IMR-90 (cell line): ENCODE data around the gene CCKAR. TPM values are rescaled to one million over a fixed set of nuclear protein-coding genes. Genes with fewer than 3 reads are reported as not detected.

Source experiments
- ATAC-seq: fragments of 200-7000 bp; cut with Tn5 transposase; 2 replicates; pipeline ENCODE4 v1.9.1; 2020; ENCODE audit warnings: low read depth, mild to moderate bottlenecking, moderate library complexity
- BruUV-seq: library from RNA; stranded (reverse); fragments of 400-500 nt; replicated peaks from 2 replicates; lab custom pipeline; 2021; lab: Mats Ljungman, UMichigan
- CTCF ChIA-PET: fragments of 300-600 bp; formaldehyde crosslinking; extraction: SDS; loops from one replicate; lab custom pipeline; 2021; ENCODE audit warnings: antibody characterized with exemption; lab: Yijun Ruan, JAX
- POLR2A ChIA-PET: fragments of 300-600 bp; sonication (Branson Sonifier 250); formaldehyde crosslinking; loops from one replicate; lab custom pipeline; 2022; ENCODE audit warnings: antibody characterized with exemption; ENCODE audit not compliant: unreplicated experiment; lab: Charles Lee
- DNase-seq: peaks from one replicate; pipeline ENCODE4 v3.0.0; 2013
- H2AFZ ChIP-seq: replicated peaks from 2 replicates; pipeline ENCODE3; 2013; ENCODE audit warnings: low read length, mild to moderate bottlenecking; ENCODE audit not compliant: poor library complexity
- H2AK5ac ChIP-seq: 2 replicates; pipeline ENCODE4 v1.6.1; 2013; ENCODE audit warnings: low read depth, low read length, inconsistent platforms
- H2AK9ac ChIP-seq: replicated peaks from 2 replicates; pipeline ENCODE3; 2013; ENCODE audit warnings: mild to moderate bottlenecking, low read depth, low read length, moderate library complexity; ENCODE audit not compliant: poor library complexity
- H2BK120ac ChIP-seq: 2 replicates; pipeline ENCODE4 v1.6.1; 2013; ENCODE audit warnings: low read depth, low read length, inconsistent platforms
- H2BK15ac ChIP-seq: 3 replicates; pipeline ENCODE4 v1.6.1; 2013; ENCODE audit warnings: low read depth, low read length, inconsistent platforms
- H2BK20ac ChIP-seq: 2 replicates; pipeline ENCODE4 v1.6.1; 2013; ENCODE audit warnings: low read depth, mild to moderate bottlenecking, inconsistent platforms, low read length, moderate library complexity
- H2BK5ac ChIP-seq: 2 replicates; pipeline ENCODE4 v1.6.1; 2013; ENCODE audit warnings: mild to moderate bottlenecking, low read depth, low read length, inconsistent platforms; ENCODE audit not compliant: poor library complexity, severe bottlenecking
- H3K14ac ChIP-seq: replicated peaks from 2 replicates; pipeline ENCODE4 v1.6.1; 2013; ENCODE audit warnings: low read depth, low read length, inconsistent platforms
- H3K18ac ChIP-seq: 2 replicates; pipeline ENCODE4 v1.6.1; 2013; ENCODE audit warnings: low read depth, low read length, control low read depth
- H3K23ac ChIP-seq: 2 replicates; pipeline ENCODE4 v1.6.1; 2013; ENCODE audit warnings: low read depth, low read length, inconsistent platforms
- H3K27ac ChIP-seq: 2 replicates; pipeline ENCODE4 v1.5.1; 2013; ENCODE audit warnings: mild to moderate bottlenecking, control low read depth, low read length; ENCODE audit not compliant: insufficient read depth
- H3K27me3 ChIP-seq: 2 replicates; pipeline ENCODE4 v1.6.1; 2013; ENCODE audit warnings: low read length; ENCODE audit not compliant: control insufficient read depth, insufficient read depth
- H3K36me3 ChIP-seq: 2 replicates; pipeline ENCODE4 v1.6.1; 2013; ENCODE audit warnings: low read length, mixed read lengths; ENCODE audit not compliant: control insufficient read depth, insufficient read depth
- H3K4ac ChIP-seq: 2 replicates; pipeline ENCODE4 v1.6.1; 2013; ENCODE audit warnings: low read depth, low read length, inconsistent platforms
- H3K4me1 ChIP-seq: 2 replicates; pipeline ENCODE4 v1.6.1; 2013; ENCODE audit warnings: low read length, mixed read lengths; ENCODE audit not compliant: control insufficient read depth, insufficient read depth
- H3K4me2 ChIP-seq: 2 replicates; pipeline ENCODE4 v1.6.1; 2013; ENCODE audit warnings: low read depth, mild to moderate bottlenecking, control low read depth, low read length, moderate library complexity
- H3K4me3 ChIP-seq: 2 replicates; pipeline ENCODE4 v1.5.1; 2013; ENCODE audit warnings: low read depth, mild to moderate bottlenecking, control low read depth, low read length, moderate library complexity; ENCODE audit not compliant: insufficient read depth
- H3K56ac ChIP-seq: 2 replicates; pipeline ENCODE4 v1.6.1; 2013; ENCODE audit warnings: low read length, inconsistent platforms; ENCODE audit not compliant: insufficient read depth; ENCODE audit errors: extremely low read depth
- H3K79me1 ChIP-seq, 2 experiments: 2 replicates each; pipeline ENCODE4 v1.6.1; 2013; ENCODE audit warnings: low read length in 2 of 2, inconsistent platforms in 1 of 2, low read depth in 1 of 2
- H3K9ac ChIP-seq: 2 replicates; pipeline ENCODE4 v1.6.1; 2013; ENCODE audit warnings: low read depth, low read length, control low read depth
- H3K9me1 ChIP-seq: 2 replicates; pipeline ENCODE4 v1.6.1; 2013; ENCODE audit warnings: low read length, inconsistent platforms; ENCODE audit not compliant: insufficient read depth
- H3K9me3 ChIP-seq: 2 replicates; pipeline ENCODE4 v1.6.1; 2013; ENCODE audit warnings: low read length; ENCODE audit not compliant: control insufficient read depth, insufficient read depth
- H4K20me1 ChIP-seq: 2 replicates; pipeline ENCODE4 v1.6.1; 2013; ENCODE audit warnings: low read length, inconsistent platforms; ENCODE audit not compliant: insufficient read depth
- H4K5ac ChIP-seq: 2 replicates; pipeline ENCODE4 v1.6.1; 2013; ENCODE audit warnings: mild to moderate bottlenecking, low read depth, low read length, control low read depth
- H4K8ac ChIP-seq, 2 experiments: 2 replicates each; pipeline ENCODE4 v1.6.1; 2013; ENCODE audit warnings: low read depth in 2 of 2, low read length in 2 of 2, control low read depth in 1 of 2, inconsistent platforms in 1 of 2
- H4K91ac ChIP-seq: 2 replicates; pipeline ENCODE4 v1.6.1; 2013; ENCODE audit warnings: low read depth, low read length, inconsistent platforms; ENCODE audit not compliant: insufficient read depth
- CHD1 ChIP-seq: IDR thresholded peaks from 2 replicates; pipeline ENCODE4 v1.6.1; 2012; ENCODE audit warnings: low read depth, low read length, improper control_type of control experiment
- FOS ChIP-seq: fragments of 150-350 bp; IDR thresholded peaks from 2 replicates; pipeline ENCODE4 v1.6.1; 2016; ENCODE audit warnings: low read depth, low read length
- MAZ ChIP-seq: IDR thresholded peaks from 2 replicates; pipeline ENCODE4 v1.6.1; 2012; ENCODE audit warnings: low read depth, mild to moderate bottlenecking, low read length, improper control_type of control experiment, moderate library complexity, borderline replicate concordance
- WGBS, 2 experiments: methylation state at CpG; one replicate each; pipeline versions ENCODE4 v1.1.5 to v1.1.7; 2013; ENCODE audit warnings: missing lambda C conversion rate in 2 of 2; ENCODE audit not compliant: insufficient read length in 1 of 2; ENCODE audit errors: extremely low coverage in 2 of 2; 5-methylcytosine and 5-hydroxymethylcytosine counted together
- dilution Hi-C: fragments of 300-500 bp; cut with HindIII; formaldehyde crosslinking; loops from one replicate; pipeline ENCODE4 v1.14.3; 2018; ENCODE audit warnings: low sequenced_read_pairs; ENCODE audit not compliant: unreplicated experiment
- in situ Hi-C: fragments of 300-500 bp; cut with MboI; formaldehyde crosslinking; loops from 3 replicates; pipeline ENCODE4 v1.14.3; 2019; ENCODE audit warnings: low sequenced_read_pairs, inconsistent platforms, mixed read lengths
- intact Hi-C: fragments of 100-400 bp; cut with micrococcal nuclease; formaldehyde crosslinking; loops from 2 replicates; pipeline ENCODE4 v1.10.0; 2022
- polyA plus RNA-seq, 3 experiments: library from polyadenylated mRNA; depleted of rRNA; stranded (reverse); fragments of >200 nt; gene quantifications; 2 replicates each; pipeline ENCODE4 v1.2.3, GENCODE V29; 2012; ENCODE audit warnings: low replicate concordance in 1 of 3
- total RNA-seq: library from RNA; depleted of rRNA; stranded (reverse); fragments of >200 nt; gene quantifications from 2 replicates; pipeline ENCODE4 v1.2.3, GENCODE V29; 2012
- TF ChIP-seq, protein P1 (sequence below): fragments of 150-350 bp; IDR thresholded peaks from 2 replicates; pipeline ENCODE4 v1.6.1; 2016; ENCODE audit warnings: low read depth, mild to moderate bottlenecking, low read length, moderate library complexity, borderline replicate concordance

CCKAR gene
- total and polyA plus RNA-seq, 2 of the 4 experiments (the other 2 are of a cell fraction) = not detected

DNA sequence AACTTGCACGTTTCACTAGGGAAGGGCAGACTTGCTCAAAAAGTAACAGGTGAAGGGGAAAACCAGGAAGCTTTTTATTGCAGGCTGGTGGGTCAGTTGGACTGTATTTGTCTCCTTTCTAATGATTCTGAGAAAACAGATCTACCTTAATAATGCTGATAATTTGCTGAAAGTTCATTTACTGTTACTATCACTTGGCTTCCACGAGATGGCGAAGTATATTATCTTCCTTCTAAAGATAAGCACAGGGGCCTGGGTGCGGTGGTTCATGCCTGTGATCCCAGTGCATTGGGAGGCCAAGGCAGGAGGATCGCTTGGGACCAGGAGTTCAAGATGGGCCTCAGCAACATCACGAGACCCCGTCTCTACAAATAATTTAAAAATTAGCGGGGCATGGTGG is 16.4 kb downstream of the CCKAR start:
- Histone ChIP-seq H3K27ac (no peak overlapping the region), H3K9ac (no peak overlapping the region), H3K4me1 (no peaks in the 10 kb centered on the region), H2AK9ac (no peak overlapping the region), H2BK120ac (no peak overlapping the region), H2BK15ac (no peak overlapping the region), H2AK5ac (no peak overlapping the region), H3K4ac (no peak overlapping the region), H3K9me3 (peaks cover 3% of the 10 kb centered on the region), H2BK20ac (no peak overlapping the region), H4K5ac (no peak overlapping the region), H4K8ac (no peak overlapping the region), H3K36me3 (no peaks in the 10 kb centered on the region), H3K56ac (no peak overlapping the region), H4K20me1 (no peaks in the 10 kb centered on the region), H2AFZ (no peak overlapping the region), H2BK5ac (no peak overlapping the region), H3K14ac (no peak overlapping the region), H3K23ac (no peak overlapping the region), H3K9me1 (no peaks in the 10 kb centered on the region), H3K27me3 (peaks cover 8% of the 10 kb centered on the region; the same call in 1 of the 2 replicates), H3K18ac (no peak overlapping the region), H4K91ac (no peak overlapping the region), H3K4me2 (no peak overlapping the region), H3K79me1 (no peaks in the 10 kb centered on the region), H3K4me3 (no peak overlapping the region)
- dilution Hi-C loops = no loop called here
- TF ChIP-seq CHD1 (no peak), FOS (no peak), MAZ (no peak)
- TF ChIP-seq, protein P1, sequence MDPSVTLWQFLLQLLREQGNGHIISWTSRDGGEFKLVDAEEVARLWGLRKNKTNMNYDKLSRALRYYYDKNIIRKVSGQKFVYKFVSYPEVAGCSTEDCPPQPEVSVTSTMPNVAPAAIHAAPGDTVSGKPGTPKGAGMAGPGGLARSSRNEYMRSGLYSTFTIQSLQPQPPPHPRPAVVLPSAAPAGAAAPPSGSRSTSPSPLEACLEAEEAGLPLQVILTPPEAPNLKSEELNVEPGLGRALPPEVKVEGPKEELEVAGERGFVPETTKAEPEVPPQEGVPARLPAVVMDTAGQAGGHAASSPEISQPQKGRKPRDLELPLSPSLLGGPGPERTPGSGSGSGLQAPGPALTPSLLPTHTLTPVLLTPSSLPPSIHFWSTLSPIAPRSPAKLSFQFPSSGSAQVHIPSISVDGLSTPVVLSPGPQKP = no peak
- BruUV-seq = no TSS peak
- no CpG with 5 or more reads among the region's 8 CpGs for WGBS, 2 experiments
- ATAC-seq = no peak
- CTCF ChIA-PET = no interaction called here
- POLR2A ChIA-PET = no interaction called here
- no peak for DNase-seq
- in situ Hi-C loops = loop anchor here (25.0 kb wide), 1 partner anchor 538 kb away; no protein-coding TSS in a partner anchor
- intact Hi-C loops = no loop called here
